ENCODE measurements around the gene TBC1D2. TPM values are rescaled to one million over a fixed set of nuclear protein-coding genes. Genes with fewer than 3 reads are reported as not detected.

The TBC1D2 gene
- total RNA-seq, 1 donor from 2014 or later: 54.0 TPM

- peaks cover 39% of the 10 kb centered on the region for H3K36me3 ChIP-seq (ENCODE audit: control insufficient read depth, insufficient read depth, low read length)
- H3K4me3 ChIP-seq (ENCODE audit: low read depth, low read length): no peak overlapping the region
- H3K27me3 ChIP-seq (ENCODE audit: control insufficient read depth, insufficient read depth, low read length): no peaks in the 10 kb centered on the region
- peak; percentile 100 for DNase-seq (ENCODE audit: low read depth)
- FAIRE-seq: peak; percentile 96
- no peak for TF ChIP-seq CTCF (IDR thresholded peaks at IDR 0.05; ENCODE audit: insufficient read depth, low read length, severe bottlenecking)
These were observed 32.4 kb downstream of the TBC1D2 start for GRCh38 chr9:98222885-98223691.

- FAIRE-seq: no peak
- Histone ChIP-seq H3K4me3 (ENCODE audit: low read depth, low read length) (no peak overlapping the region), H3K27me3 (ENCODE audit: control insufficient read depth, insufficient read depth, low read length) (no peaks in the 10 kb centered on the region), H3K36me3 (ENCODE audit: control insufficient read depth, insufficient read depth, low read length) (peaks cover 48% of the 10 kb centered on the region)
- no peak for DNase-seq (ENCODE audit: low read depth)
- TF ChIP-seq CTCF (IDR thresholded peaks at IDR 0.05; ENCODE audit: insufficient read depth, low read length, severe bottlenecking): no peak
These were observed 34.5 kb downstream of the TBC1D2 start for GRCh38 chr9:98220911-98221310.

GRCh38 chr9:98219794-98220370 is 35.6 kb downstream of the TBC1D2 start:
- DNase-seq (ENCODE audit: low read depth): no peak
- H3K4me3 ChIP-seq (ENCODE audit: low read depth, low read length): no peak overlapping the region
- no peak for TF ChIP-seq CTCF (IDR thresholded peaks at IDR 0.05; ENCODE audit: insufficient read depth, low read length, severe bottlenecking)
- no peaks in the 10 kb centered on the region for H3K27me3 ChIP-seq (ENCODE audit: control insufficient read depth, insufficient read depth, low read length)
- FAIRE-seq: no peak
- peaks cover 44% of the 10 kb centered on the region for H3K36me3 ChIP-seq (ENCODE audit: control insufficient read depth, insufficient read depth, low read length)

- Histone ChIP-seq H3K27me3 (ENCODE audit: control insufficient read depth, insufficient read depth, low read length) (no peaks in the 10 kb centered on the region), H3K36me3 (ENCODE audit: control insufficient read depth, insufficient read depth, low read length) (peaks cover 48% of the 10 kb centered on the region), H3K4me3 (ENCODE audit: low read depth, low read length) (no peak overlapping the region)
- no peak for TF ChIP-seq CTCF (IDR thresholded peaks at IDR 0.05; ENCODE audit: insufficient read depth, low read length, severe bottlenecking)
- no peak for FAIRE-seq
- peak; percentile 93 for DNase-seq (ENCODE audit: low read depth)
These were observed 36.1 kb downstream of the TBC1D2 start for GRCh38 chr9:98219364-98219716.

GRCh38 chr9:98218562-98219363 is 36.7 kb downstream of the TBC1D2 start:
- Histone ChIP-seq H3K27me3 (ENCODE audit: control insufficient read depth, insufficient read depth, low read length) (no peaks in the 10 kb centered on the region), H3K4me3 (ENCODE audit: low read depth, low read length) (no peak overlapping the region), H3K36me3 (ENCODE audit: control insufficient read depth, insufficient read depth, low read length) (peaks cover 51% of the 10 kb centered on the region)
- no peak for TF ChIP-seq CTCF (IDR thresholded peaks at IDR 0.05; ENCODE audit: insufficient read depth, low read length, severe bottlenecking)
- peak; percentile 47 for DNase-seq (ENCODE audit: low read depth)
- FAIRE-seq: no peak
